Epithelial cell of esophagus (primary cell): ENCODE data around the gene GDPD4.

Experiments
- DNase-seq: peaks from one replicate; pipeline ENCODE4 v3.0.0; 2010; ENCODE audit warnings: low read depth
- H3K4me3 ChIP-seq: 2 replicates; pipeline ENCODE4 v1.5.1; 2011; ENCODE audit warnings: mild to moderate bottlenecking, low read length, control low read depth
- TF ChIP-seq, protein P1 (sequence below): IDR thresholded peaks from 2 replicates; pipeline ENCODE4 v1.5.1; 2011; ENCODE audit warnings: low read depth, mild to moderate bottlenecking, low read length, control low read depth, inconsistent platforms; ENCODE audit not compliant: insufficient read depth; ENCODE audit errors: missing control alignments

Gene GDPD4

DNA sequence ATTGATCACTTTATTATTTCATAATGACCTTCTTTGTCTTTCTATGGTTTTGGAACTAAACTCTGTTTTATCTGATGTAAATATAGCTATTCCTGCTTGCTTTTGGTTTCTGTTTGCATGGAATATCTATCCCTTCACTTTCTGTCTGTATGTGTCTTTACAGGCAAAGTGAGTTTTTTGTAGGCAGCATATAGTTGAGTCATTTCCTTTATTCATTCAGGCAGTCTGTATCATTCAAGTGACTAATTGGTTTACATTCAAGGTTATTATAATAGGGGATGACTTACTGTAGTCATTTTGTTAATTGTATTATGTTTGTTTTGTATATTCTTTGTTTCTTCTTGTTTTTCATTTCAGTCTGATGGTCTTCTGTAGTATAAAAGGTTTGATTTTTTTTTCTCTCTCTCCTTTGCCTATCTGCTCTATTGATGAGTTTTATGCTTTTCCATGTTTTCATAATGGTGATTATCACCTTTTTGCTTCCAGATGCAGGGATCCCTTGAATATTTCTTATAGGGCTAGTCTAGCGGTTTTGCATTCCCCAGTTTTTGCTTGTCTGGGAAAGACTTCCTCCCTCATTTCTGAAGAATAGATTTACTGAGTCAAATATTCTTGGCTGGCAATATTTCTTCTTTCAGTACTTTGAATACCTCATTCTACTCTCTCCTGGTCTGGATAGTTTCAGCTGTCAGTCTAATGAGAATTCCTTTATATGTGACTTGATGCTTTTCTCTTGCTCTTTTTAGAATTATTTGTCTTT is 50.4 kb downstream of the GDPD4 start:
- DNase-seq, result peak; percentile 87
- no peak overlapping the region for H3K4me3 ChIP-seq
- TF ChIP-seq, protein P1, sequence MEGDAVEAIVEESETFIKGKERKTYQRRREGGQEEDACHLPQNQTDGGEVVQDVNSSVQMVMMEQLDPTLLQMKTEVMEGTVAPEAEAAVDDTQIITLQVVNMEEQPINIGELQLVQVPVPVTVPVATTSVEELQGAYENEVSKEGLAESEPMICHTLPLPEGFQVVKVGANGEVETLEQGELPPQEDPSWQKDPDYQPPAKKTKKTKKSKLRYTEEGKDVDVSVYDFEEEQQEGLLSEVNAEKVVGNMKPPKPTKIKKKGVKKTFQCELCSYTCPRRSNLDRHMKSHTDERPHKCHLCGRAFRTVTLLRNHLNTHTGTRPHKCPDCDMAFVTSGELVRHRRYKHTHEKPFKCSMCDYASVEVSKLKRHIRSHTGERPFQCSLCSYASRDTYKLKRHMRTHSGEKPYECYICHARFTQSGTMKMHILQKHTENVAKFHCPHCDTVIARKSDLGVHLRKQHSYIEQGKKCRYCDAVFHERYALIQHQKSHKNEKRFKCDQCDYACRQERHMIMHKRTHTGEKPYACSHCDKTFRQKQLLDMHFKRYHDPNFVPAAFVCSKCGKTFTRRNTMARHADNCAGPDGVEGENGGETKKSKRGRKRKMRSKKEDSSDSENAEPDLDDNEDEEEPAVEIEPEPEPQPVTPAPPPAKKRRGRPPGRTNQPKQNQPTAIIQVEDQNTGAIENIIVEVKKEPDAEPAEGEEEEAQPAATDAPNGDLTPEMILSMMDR, result no peak

GRCh38 chr11:77249427-77249826 is 52.1 kb downstream of the GDPD4 start:
- H3K4me3 ChIP-seq, result no peak overlapping the region
- TF ChIP-seq, protein P1, result no peak
- peak; percentile 83 for DNase-seq

GRCh38 chr11:77244277-77245027 is 57.0 kb downstream of the GDPD4 start:
- peak; percentile 69 for DNase-seq
- H3K4me3 ChIP-seq, result no peak overlapping the region
- TF ChIP-seq, protein P1, result no peak

- TF ChIP-seq, protein P1, result no peak
- no peak for DNase-seq
- no peak overlapping the region for H3K4me3 ChIP-seq
Measured at GRCh38 chr11:77236901-77237300, 64.6 kb downstream of the GDPD4 start.

GRCh38 chr11:77233011-77233410 is 68.5 kb downstream of the GDPD4 start:
- TF ChIP-seq, protein P1, result no peak
- no peak overlapping the region for H3K4me3 ChIP-seq
- DNase-seq, result no peak

- DNase-seq, result no peak
- H3K4me3 ChIP-seq, result no peak overlapping the region
- TF ChIP-seq, protein P1, result no peak
Measured at GRCh38 chr11:77232242-77232641, 69.2 kb downstream of the GDPD4 start.
